ENCODE results near the gene MME.

DNA sequence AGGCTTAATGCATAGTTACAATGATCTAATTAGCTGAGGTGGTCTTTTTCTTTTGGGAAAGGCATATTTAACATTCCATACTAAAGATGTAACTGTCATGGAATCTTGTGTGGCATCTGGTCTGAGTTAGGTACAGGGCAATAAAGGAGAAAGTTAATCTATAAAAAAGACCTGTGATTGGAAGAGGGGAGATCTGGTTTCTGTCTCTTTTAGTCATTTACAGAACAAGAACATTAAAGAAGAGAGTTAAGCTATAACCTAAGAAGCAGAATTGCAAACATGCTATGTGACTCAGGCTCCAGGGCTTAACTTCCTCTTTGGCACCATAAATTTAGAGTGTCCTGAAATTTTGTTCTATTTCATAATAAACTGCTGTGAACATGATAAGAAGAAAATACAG, 47.2 kb upstream of the MME start:
- TF ChIP-seq CTCF (IDR thresholded peaks at IDR 0.05), result no peak
- TF ChIP-seq POLR2A (IDR thresholded peaks at IDR 0.05), result no peak
